PC-9 (cell line): ENCODE results near the gene PPP1R3E. TPM values are rescaled to one million over a fixed set of nuclear protein-coding genes. Genes with fewer than 3 reads are reported as not detected.

Source experiments
- BruUV-seq: library from RNA; stranded (reverse); fragments of 400-500 nt; replicated peaks from 2 replicates; lab custom pipeline; 2021; lab: Mats Ljungman, UMichigan
- CTCF ChIA-PET: fragments of 300-600 bp; sonication (Branson Sonifier 250); formaldehyde crosslinking; loops from one replicate; lab custom pipeline; 2022; ENCODE audit warnings: antibody characterized with exemption; lab: Charles Lee
- POLR2A ChIA-PET: fragments of 300-600 bp; sonication (Branson Sonifier 250); formaldehyde crosslinking; loops from one replicate; lab custom pipeline; 2022; ENCODE audit warnings: antibody characterized with exemption; ENCODE audit not compliant: unreplicated experiment; lab: Charles Lee
- DNase-seq, 2 experiments: peaks; one replicate each; pipeline versions ENCODE4 v3.0.0 to v3.0.0-alpha.2; 2015 to 2022; ENCODE audit warnings: mixed read lengths in 1 of 2
- H2AFZ ChIP-seq: fragments of 200-600 bp; sonication (generic); 2 replicates; pipeline ENCODE4 v1.8.1; 2017; ENCODE audit warnings: antibody characterized with exemption
- H3F3A ChIP-seq: fragments of 200-600 bp; sonication (generic); 2 replicates; pipeline ENCODE4 v1.8.1; 2017; ENCODE audit warnings: antibody characterized with exemption, mild to moderate bottlenecking, low read depth; ENCODE audit not compliant: insufficient read depth
- H3K27ac ChIP-seq: fragments of 200-600 bp; sonication (generic); 2 replicates; pipeline ENCODE4 v1.6.1; 2016; ENCODE audit warnings: mixed run types
- H3K27me3 ChIP-seq: fragments of 200-600 bp; sonication (generic); 2 replicates; pipeline ENCODE4 v1.6.1; 2016; ENCODE audit warnings: low read depth, mixed run types; ENCODE audit not compliant: insufficient read depth
- H3K36me3 ChIP-seq: fragments of 200-600 bp; sonication (generic); 2 replicates; pipeline ENCODE4 v1.6.1; 2016; ENCODE audit warnings: low read depth, mixed run types
- H3K4me1 ChIP-seq: fragments of 200-600 bp; sonication (generic); replicated peaks from 2 replicates; pipeline ENCODE4 v1.6.1; 2016; ENCODE audit warnings: mixed run types; ENCODE audit not compliant: insufficient read depth
- H3K4me2 ChIP-seq: fragments of 200-600 bp; sonication (generic); 2 replicates; pipeline ENCODE4 v1.6.1; 2017; ENCODE audit warnings: mixed run types
- H3K4me3 ChIP-seq: fragments of 200-600 bp; sonication (generic); 2 replicates; pipeline ENCODE4 v1.6.1; 2016; ENCODE audit warnings: mixed run types
- H3K79me2 ChIP-seq: fragments of 200-600 bp; sonication (generic); 2 replicates; pipeline ENCODE4 v1.6.1; 2017; ENCODE audit warnings: low read depth, mixed run types
- H3K9me2 ChIP-seq: fragments of 200-600 bp; sonication (generic); 2 replicates; pipeline ENCODE4 v1.8.1; 2017; ENCODE audit warnings: mild to moderate bottlenecking; ENCODE audit not compliant: insufficient read depth
- H3K9me3 ChIP-seq: fragments of 200-600 bp; sonication (generic); 2 replicates; pipeline ENCODE4 v1.8.1; 2016; ENCODE audit warnings: low read depth; ENCODE audit not compliant: insufficient read depth
- H4K20me1 ChIP-seq: fragments of 200-600 bp; sonication (generic); 2 replicates; pipeline ENCODE4 v1.8.1; 2017; ENCODE audit not compliant: insufficient read depth
- EZH2 ChIP-seq: fragments of 200-600 bp; sonication (generic); IDR thresholded peaks from 2 replicates; pipeline ENCODE4 v1.8.0; 2017; ENCODE audit warnings: antibody characterized with exemption, low read depth
- intact Hi-C: fragments of 100-400 bp; cut with micrococcal nuclease; formaldehyde crosslinking; loops from one replicate; pipeline ENCODE4 v1.10.0; 2022; ENCODE audit not compliant: unreplicated experiment
- total RNA-seq: library from RNA; stranded (reverse); gene quantifications from 2 replicates; pipeline ENCODE4 v1.2.3, GENCODE V29; 2021
- TF ChIP-seq, protein P1 (sequence below): fragments of 200-600 bp; sonication (generic); conservative IDR thresholded peaks from 2 replicates; pipeline ENCODE4 v1.6.1; 2017; ENCODE audit warnings: mixed run types, antibody characterized with exemption, mild to moderate bottlenecking, moderate library complexity

PPP1R3E gene
- total RNA-seq, 1 experiment from 2014 or later = 9.5 TPM

DNA sequence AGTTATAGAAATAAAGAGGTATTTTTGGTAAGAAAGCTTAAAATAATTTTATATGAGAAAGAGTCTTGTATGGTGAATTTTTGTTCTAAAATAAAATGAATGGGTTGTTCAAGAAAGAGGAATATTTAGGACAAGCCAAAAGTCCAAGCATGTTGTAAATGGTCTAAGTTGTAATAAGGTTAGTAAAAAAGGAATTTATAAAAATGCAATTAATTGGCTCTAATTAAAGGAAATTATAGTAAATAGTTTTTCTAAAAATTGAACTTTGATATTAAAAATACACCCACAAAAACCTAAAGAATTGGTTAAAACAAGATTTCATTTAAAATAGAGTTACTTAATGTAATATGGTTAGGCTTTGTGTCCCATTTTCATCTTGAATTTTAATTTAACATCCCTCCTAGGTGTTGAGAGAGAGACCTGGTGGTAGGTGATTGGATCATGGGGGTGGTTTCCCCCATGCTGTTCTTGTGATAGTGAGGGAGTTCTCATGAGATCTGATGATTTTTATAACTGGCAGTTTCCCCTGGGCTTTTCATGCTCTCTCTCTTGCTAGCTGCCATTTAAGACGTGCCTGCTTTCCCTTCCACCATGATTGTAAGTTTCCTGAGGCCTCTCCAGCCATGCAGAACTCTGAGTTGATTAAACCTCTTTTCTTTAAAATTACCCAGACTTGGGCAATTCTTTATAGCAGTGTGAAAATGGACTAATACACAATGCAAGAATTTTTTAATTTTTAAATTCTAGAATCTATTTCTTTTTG is 37.0 kb upstream of the PPP1R3E start:
- H3K79me2 ChIP-seq = no peaks in the 10 kb centered on the region
- no peaks in the 10 kb centered on the region for H3K4me1 ChIP-seq
- no TSS peak for BruUV-seq
- no peaks in the 10 kb centered on the region for H3K36me3 ChIP-seq
- peaks cover 34% of the 10 kb centered on the region for H3K27me3 ChIP-seq
- ChIA-PET CTCF (no interaction called here), POLR2A (no interaction called here)
- no peaks in the 10 kb centered on the region for H3K9me2 ChIP-seq
- intact Hi-C loops = no loop called here
- no peaks in the 10 kb centered on the region for H3F3A ChIP-seq
- no peak overlapping the region for H3K4me3 ChIP-seq
- H4K20me1 ChIP-seq = no peaks in the 10 kb centered on the region
- no peak for DNase-seq
- H3K9me3 ChIP-seq = no peaks in the 10 kb centered on the region; the same call in 1 of the 2 replicates
- no peak overlapping the region for H3K4me2 ChIP-seq
- no peak overlapping the region for H2AFZ ChIP-seq
- H3K27ac ChIP-seq = no peak overlapping the region
- TF ChIP-seq EZH2 = no peak
- TF ChIP-seq, protein P1, sequence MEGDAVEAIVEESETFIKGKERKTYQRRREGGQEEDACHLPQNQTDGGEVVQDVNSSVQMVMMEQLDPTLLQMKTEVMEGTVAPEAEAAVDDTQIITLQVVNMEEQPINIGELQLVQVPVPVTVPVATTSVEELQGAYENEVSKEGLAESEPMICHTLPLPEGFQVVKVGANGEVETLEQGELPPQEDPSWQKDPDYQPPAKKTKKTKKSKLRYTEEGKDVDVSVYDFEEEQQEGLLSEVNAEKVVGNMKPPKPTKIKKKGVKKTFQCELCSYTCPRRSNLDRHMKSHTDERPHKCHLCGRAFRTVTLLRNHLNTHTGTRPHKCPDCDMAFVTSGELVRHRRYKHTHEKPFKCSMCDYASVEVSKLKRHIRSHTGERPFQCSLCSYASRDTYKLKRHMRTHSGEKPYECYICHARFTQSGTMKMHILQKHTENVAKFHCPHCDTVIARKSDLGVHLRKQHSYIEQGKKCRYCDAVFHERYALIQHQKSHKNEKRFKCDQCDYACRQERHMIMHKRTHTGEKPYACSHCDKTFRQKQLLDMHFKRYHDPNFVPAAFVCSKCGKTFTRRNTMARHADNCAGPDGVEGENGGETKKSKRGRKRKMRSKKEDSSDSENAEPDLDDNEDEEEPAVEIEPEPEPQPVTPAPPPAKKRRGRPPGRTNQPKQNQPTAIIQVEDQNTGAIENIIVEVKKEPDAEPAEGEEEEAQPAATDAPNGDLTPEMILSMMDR = no peak

DNA sequence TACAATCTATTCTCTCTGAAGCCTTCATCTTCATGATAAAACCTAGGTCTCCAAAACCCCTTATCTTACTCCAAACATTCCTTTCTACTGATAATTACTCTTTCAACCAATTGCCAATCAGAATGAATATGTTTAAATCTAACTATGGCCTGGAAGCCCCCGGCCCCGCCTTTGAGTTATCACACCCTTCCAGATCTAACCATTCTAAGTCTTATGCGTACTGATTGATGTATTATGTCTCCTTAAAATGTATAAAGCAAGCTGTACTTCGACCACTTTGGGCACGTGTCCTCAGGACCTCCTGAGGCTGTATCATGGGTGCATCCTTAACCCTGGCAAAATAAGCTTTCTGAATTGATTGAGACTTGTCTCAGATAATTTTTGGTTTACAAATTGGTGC is 33.0 kb upstream of the PPP1R3E start:
- DNase-seq = no peak
- ChIA-PET CTCF (interaction anchor here (0.7 kb wide), 1 partner anchor 9 kb away, joined by 9 read pairs; no protein-coding TSS in a partner anchor), POLR2A (no interaction called here)
- no peaks in the 10 kb centered on the region for H3K9me3 ChIP-seq
- BruUV-seq = no TSS peak
- no peaks in the 10 kb centered on the region for H3K4me1 ChIP-seq
- no peak overlapping the region for H2AFZ ChIP-seq
- no peak for TF ChIP-seq EZH2
- TF ChIP-seq, protein P1 = no peak
- no peaks in the 10 kb centered on the region for H4K20me1 ChIP-seq
- no peak overlapping the region for H3K27ac ChIP-seq
- H3K4me3 ChIP-seq = no peak overlapping the region
- no peaks in the 10 kb centered on the region for H3K79me2 ChIP-seq
- no peak overlapping the region for H3K4me2 ChIP-seq
- no peaks in the 10 kb centered on the region for H3F3A ChIP-seq
- peaks cover 45% of the 10 kb centered on the region for H3K27me3 ChIP-seq
- H3K36me3 ChIP-seq = no peaks in the 10 kb centered on the region
- intact Hi-C loops = no loop called here
- H3K9me2 ChIP-seq = no peaks in the 10 kb centered on the region

DNA sequence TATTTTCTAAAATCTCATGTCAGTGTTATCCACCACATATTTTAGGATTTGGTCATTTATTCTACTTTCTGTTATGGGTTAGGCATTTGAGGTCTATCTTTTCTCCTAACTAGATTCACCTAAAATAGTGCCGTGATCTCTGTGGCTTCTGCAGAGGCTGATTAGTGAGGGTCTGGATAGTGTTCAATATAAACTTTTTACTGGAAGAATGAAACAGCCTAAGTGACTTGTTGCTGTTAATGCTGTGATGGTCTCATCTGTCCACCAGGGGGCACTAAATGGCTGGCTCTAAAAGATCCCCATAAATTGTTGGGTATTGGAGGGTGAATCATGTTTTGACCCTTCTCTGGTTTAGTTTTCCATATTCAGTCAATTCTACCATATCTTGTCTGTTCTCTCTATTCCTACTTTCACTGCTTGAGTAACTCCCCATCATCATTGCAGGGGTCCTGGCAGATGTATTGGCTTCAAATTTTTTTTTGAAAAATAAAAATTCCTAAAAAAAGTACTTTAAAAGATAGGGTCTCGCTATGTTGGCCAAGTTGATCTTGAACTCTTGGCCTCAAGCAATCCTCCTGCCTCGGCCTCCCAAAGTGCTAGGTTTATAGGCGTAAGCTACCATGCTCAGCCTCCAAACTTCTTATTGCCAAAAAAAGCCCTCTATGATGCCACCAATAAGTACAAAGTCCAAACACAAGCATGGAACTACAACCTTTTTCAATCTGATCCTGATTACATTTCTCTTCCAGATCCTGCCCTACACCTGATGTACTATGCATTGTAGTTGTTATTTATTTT is 25.5 kb upstream of the PPP1R3E start:
- ChIA-PET POLR2A (interaction anchor here (0.7 kb wide), 1 partner anchor 8 kb away, joined by 3 read pairs; no protein-coding TSS in a partner anchor), CTCF (interaction anchor here (0.6 kb wide), 3 partner anchors 58 to 160 kb away, joined by 3 to 9 read pairs (median 5); no protein-coding TSS in a partner anchor)
- Histone ChIP-seq H3K4me2 (no peak overlapping the region), H3K4me1 (peaks cover 3% of the 10 kb centered on the region; the same call in 1 of the 2 replicates), H3K9me2 (no peaks in the 10 kb centered on the region), H3K4me3 (no peak overlapping the region), H2AFZ (no peak overlapping the region), H3F3A (peaks cover 24% of the 10 kb centered on the region; the same call in 1 of the 2 replicates), H3K9me3 (no peaks in the 10 kb centered on the region), H3K27me3 (0 out of 2 replicates have a peak, but pooled peaks cover 8% of the 10 kb centered on the region), H4K20me1 (no peaks in the 10 kb centered on the region), H3K36me3 (peaks cover 12% of the 10 kb centered on the region; the same call in 1 of the 2 replicates), H3K27ac (no peak overlapping the region), H3K79me2 (peaks cover 10% of the 10 kb centered on the region; the same call in 1 of the 2 replicates)
- BruUV-seq = no TSS peak
- TF ChIP-seq, protein P1 = peak; percentile 77
- TF ChIP-seq EZH2 = no peak
- intact Hi-C loops = loop anchor here (1.0 to 5.0 kb wide), 2 partner anchors 52 to 229 kb away; partner anchors contain the start of gene THTPA
- DNase-seq = peak; percentile 35 to 36
